Fibroblast of skin of left quadriceps (primary cell): ENCODE data around the gene ZNF397.

ENCODE experiments used
- DNase-seq, 2 experiments: peaks; one replicate each; pipeline ENCODE4 v3.0.0-alpha.2; 2013; ENCODE audit warnings: low read depth in 2 of 2

Gene ZNF397

GRCh38 chr18:35245719-35246317 is 5.0 kb downstream of the ZNF397 start:
- DNase-seq: no peak

GRCh38 chr18:35246831-35247230 is 6.0 kb downstream of the ZNF397 start:
- no peak for DNase-seq

- no peak for DNase-seq
Measured at GRCh38 chr18:35247412-35248249, 6.8 kb downstream of the ZNF397 start.

GRCh38 chr18:35248429-35248828 is 7.6 kb downstream of the ZNF397 start:
- DNase-seq: no peak

GRCh38 chr18:35252466-35252865 is 11.6 kb downstream of the ZNF397 start:
- no peak for DNase-seq

- DNase-seq: no peak
Measured at GRCh38 chr18:35253655-35254287, 12.9 kb downstream of the ZNF397 start.

- no peak for DNase-seq
Measured at GRCh38 chr18:35256947-35257346, 16.1 kb downstream of the ZNF397 start.

- DNase-seq: no peak
Measured at GRCh38 chr18:35264409-35264808, 23.6 kb downstream of the ZNF397 start.

GRCh38 chr18:35267161-35267651 is 26.4 kb downstream of the ZNF397 start:
- peak; percentile 20 to 30 for DNase-seq

- DNase-seq: no peak
Measured at GRCh38 chr18:35267809-35268208, 27.0 kb downstream of the ZNF397 start.

GRCh38 chr18:35268821-35269220 is 28.0 kb downstream of the ZNF397 start:
- no peak for DNase-seq

- DNase-seq: no peak
Measured at GRCh38 chr18:35271656-35272055, 30.8 kb downstream of the ZNF397 start.

- no peak for DNase-seq
Measured at GRCh38 chr18:35276267-35276666, 35.4 kb downstream of the ZNF397 start.

- no peak for DNase-seq
Measured at GRCh38 chr18:35277633-35278032, 36.8 kb downstream of the ZNF397 start.

GRCh38 chr18:35278085-35278484 is 37.3 kb downstream of the ZNF397 start:
- DNase-seq: no peak

GRCh38 chr18:35278969-35279368 is 38.1 kb downstream of the ZNF397 start:
- no peak for DNase-seq

- peak; percentile 53 to 54 for DNase-seq
Measured at GRCh38 chr18:35282353-35282752, 41.5 kb downstream of the ZNF397 start.

- DNase-seq: no peak
Measured at GRCh38 chr18:35283923-35284794, 43.3 kb downstream of the ZNF397 start.

- no peak for DNase-seq
Measured at GRCh38 chr18:35284841-35285240, 44.0 kb downstream of the ZNF397 start.

- DNase-seq: no peak
Measured at GRCh38 chr18:35289293-35289692, 48.5 kb downstream of the ZNF397 start.

GRCh38 chr18:35289727-35290093 is 48.9 kb downstream of the ZNF397 start:
- DNase-seq: no peak
